GM23248 (cell line): Measurements from ENCODE around the gene OR10J4. TPM values are rescaled to one million over a fixed set of nuclear protein-coding genes. Genes with fewer than 3 reads are reported as not detected.
"Not testable (repeated sequence)": the region's sequence is repeated elsewhere in the genome, so short reads cannot be mapped to it uniquely, and the experiment has no call there.

Experiments
- DNase-seq: peaks from one replicate; pipeline ENCODE4 v3.0.0-alpha.2; 2015
- H2AFZ ChIP-seq: fragments of 200-600 bp; sonication (generic); 2 replicates; pipeline ENCODE4 v1.6.1; 2016; ENCODE audit warnings: antibody characterized with exemption
- H3F3A ChIP-seq: fragments of 200-600 bp; sonication (generic); 2 replicates; pipeline ENCODE4 v1.6.1; 2016; ENCODE audit warnings: mild to moderate bottlenecking, antibody characterized with exemption, mixed run types; ENCODE audit not compliant: insufficient read depth
- H3K27ac ChIP-seq: fragments of 200-600 bp; sonication (generic); 2 replicates; pipeline ENCODE4 v1.5.1; 2016; ENCODE audit warnings: mild to moderate bottlenecking
- H3K27me3 ChIP-seq: fragments of 200-600 bp; sonication (generic); replicated peaks from 2 replicates; pipeline ENCODE4 v1.6.1; 2016; ENCODE audit warnings: mild to moderate bottlenecking; ENCODE audit not compliant: insufficient read depth
- H3K36me3 ChIP-seq: fragments of 200-600 bp; sonication (generic); 2 replicates; pipeline ENCODE4 v1.6.1; 2016; ENCODE audit warnings: low read depth, mild to moderate bottlenecking
- H3K4me1 ChIP-seq: fragments of 200-600 bp; sonication (generic); 2 replicates; pipeline ENCODE4 v1.6.1; 2016; ENCODE audit warnings: mild to moderate bottlenecking; ENCODE audit not compliant: insufficient read depth
- H3K4me2 ChIP-seq: fragments of 200-600 bp; sonication (generic); one replicate; pipeline ENCODE4 v1.6.1; 2016; ENCODE audit warnings: mild to moderate bottlenecking; ENCODE audit not compliant: unreplicated experiment
- H3K4me3 ChIP-seq: fragments of 200-600 bp; sonication (generic); 2 replicates; pipeline ENCODE4 v1.5.1; 2016; ENCODE audit warnings: mild to moderate bottlenecking
- H3K79me2 ChIP-seq: fragments of 200-600 bp; sonication (generic); 2 replicates; pipeline ENCODE4 v1.6.1; 2016; ENCODE audit warnings: mild to moderate bottlenecking; ENCODE audit not compliant: insufficient read depth
- H3K9ac ChIP-seq: fragments of 200-600 bp; sonication (generic); 2 replicates; pipeline ENCODE4 v1.6.1; 2016; ENCODE audit warnings: mild to moderate bottlenecking
- H3K9me2 ChIP-seq: fragments of 200-600 bp; sonication (generic); 2 replicates; pipeline ENCODE4 v1.6.1; 2016; ENCODE audit warnings: mixed run types, mild to moderate bottlenecking, moderate library complexity; ENCODE audit not compliant: insufficient read depth
- H3K9me3 ChIP-seq: fragments of 200-600 bp; sonication (generic); one replicate; pipeline ENCODE4 v1.6.1; 2017; ENCODE audit warnings: low read depth
- H4K20me1 ChIP-seq: fragments of 200-600 bp; sonication (generic); 2 replicates; pipeline ENCODE4 v1.6.0; 2016; ENCODE audit not compliant: insufficient read depth
- EZH2 ChIP-seq: fragments of 200-600 bp; sonication (generic); IDR thresholded peaks from 2 replicates; pipeline ENCODE4 v1.6.1; 2018; ENCODE audit warnings: antibody characterized with exemption, mild to moderate bottlenecking; ENCODE audit not compliant: insufficient read depth, poor library complexity, severe bottlenecking
- EZH2phosphoT487 ChIP-seq: fragments of 200-600 bp; sonication (generic); IDR thresholded peaks from 2 replicates; pipeline ENCODE4 v1.6.1; 2018; ENCODE audit warnings: antibody characterized with exemption, moderate library complexity, mild to moderate bottlenecking, low read depth; ENCODE audit not compliant: insufficient read depth
- WGBS, 2 experiments: methylation state at CpG; one replicate each; pipeline ENCODE4 v1.1.6; 2015 to 2017; ENCODE audit warnings: low lambda C conversion rate in 2 of 2, low coverage in 1 of 2; ENCODE audit errors: missing lambda C conversion rate in 2 of 2; 5-methylcytosine and 5-hydroxymethylcytosine counted together
- in situ Hi-C: fragments of 300-500 bp; cut with MboI; formaldehyde crosslinking; loops from 2 replicates; pipeline ENCODE4 v1.15.0; 2020
- polyA plus RNA-seq: library from polyadenylated mRNA; unstranded; fragments of >200 nt; fragmentation: Nextera tagmentation; extraction: Ambion mirVana; gene quantifications from 2 replicates; pipeline ENCODE4 v1.2.1, GENCODE V29; 2016
- total RNA-seq: library from RNA; depleted of rRNA; stranded (reverse); fragments of >200 nt; shearing (Covaris generic); gene quantifications from 2 replicates; pipeline ENCODE4 v1.2.3, GENCODE V29; 2014

OR10J4 gene
- total and polyA plus RNA-seq, 2 experiments from 2014 or later: not detected

- 20 to 27% methylated on average over 1 of the region's 1 CpG for WGBS, 2 experiments
- in situ Hi-C loops: no loop called here
Measured at GRCh38 chr1:159448181-159448580, 16.2 kb downstream of the OR10J4 start.

GRCh38 chr1:159449605-159450004 is 17.6 kb downstream of the OR10J4 start:
- H3K79me2 ChIP-seq, H4K20me1 ChIP-seq, H2AFZ ChIP-seq, H3F3A ChIP-seq, H3K9me2 ChIP-seq, H3K4me1 ChIP-seq, H3K4me3 ChIP-seq, in situ Hi-C loops, H3K4me2 ChIP-seq, H3K36me3 ChIP-seq, H3K9ac ChIP-seq, H3K27me3 ChIP-seq, DNase-seq, H3K27ac ChIP-seq, H3K9me3 ChIP-seq: not testable (repeated sequence)
- WGBS, 2 experiments: 40 to 56% methylated on average over 2 to 7 of the region's 23 CpGs

More at GRCh38 chr1:159448181-159448580, 16.2 kb downstream of the OR10J4 start:
- Histone ChIP-seq H3K9me2 (no peaks in the 10 kb centered on the region), H3K9me3 (no peaks in the 10 kb centered on the region), H4K20me1 (no peaks in the 10 kb centered on the region), H3K4me2 (no peak overlapping the region), H3K36me3 (no peaks in the 10 kb centered on the region), H3K9ac (no peak overlapping the region), H3K4me3 (no peak overlapping the region), H3K4me1 (no peaks in the 10 kb centered on the region), H2AFZ (no peak overlapping the region), H3K27ac (no peak overlapping the region), H3K79me2 (no peaks in the 10 kb centered on the region), H3K27me3 (no peaks in the 10 kb centered on the region), H3F3A (no peaks in the 10 kb centered on the region)
- DNase-seq: no peak
- TF ChIP-seq EZH2phosphoT487 (no peak), EZH2 (no peak)

GRCh38 chr1:159459551-159459950 is 27.5 kb downstream of the OR10J4 start:
- Histone ChIP-seq H3K9me2 (no peaks in the 10 kb centered on the region), H3K36me3 (no peaks in the 10 kb centered on the region), H3K9ac (no peak overlapping the region), H3K4me2 (no peak overlapping the region), H3K4me1 (no peaks in the 10 kb centered on the region), H3K9me3 (no peaks in the 10 kb centered on the region), H3K27me3 (no peaks in the 10 kb centered on the region), H4K20me1 (no peaks in the 10 kb centered on the region), H3K79me2 (no peaks in the 10 kb centered on the region), H3K4me3 (no peak overlapping the region), H3K27ac (no peak overlapping the region), H3F3A (no peaks in the 10 kb centered on the region), H2AFZ (no peak overlapping the region)
- no peak for DNase-seq
- in situ Hi-C loops: no loop called here
- TF ChIP-seq EZH2phosphoT487: no peak
- WGBS, 2 experiments: 17 to 21% methylated on average over 2 of the region's 2 CpGs

GRCh38 chr1:159465191-159465603 is 33.2 kb downstream of the OR10J4 start:
- peak overlapping the region; percentile 35; the same call in 1 of the 2 replicates for H2AFZ ChIP-seq

GRCh38 chr1:159468321-159468720 is 36.3 kb downstream of the OR10J4 start:
- no peaks in the 10 kb centered on the region for H3K27me3 ChIP-seq
- H3K36me3 ChIP-seq: no peaks in the 10 kb centered on the region
- no peak overlapping the region for H3K9ac ChIP-seq
- H4K20me1 ChIP-seq: no peaks in the 10 kb centered on the region
- no peak overlapping the region for H3K4me2 ChIP-seq
- H3F3A ChIP-seq: no peaks in the 10 kb centered on the region
- H3K79me2 ChIP-seq: no peaks in the 10 kb centered on the region
- H3K9me3 ChIP-seq: no peaks in the 10 kb centered on the region
- no peak for DNase-seq
- H3K27ac ChIP-seq: no peak overlapping the region
- no peaks in the 10 kb centered on the region for H3K4me1 ChIP-seq
- no peak overlapping the region for H3K4me3 ChIP-seq
- WGBS, 2 experiments: 26 to 35% methylated on average over 2 of the region's 2 CpGs
- in situ Hi-C loops: no loop called here
- no peak for TF ChIP-seq EZH2phosphoT487
- no peak for TF ChIP-seq EZH2
- H3K9me2 ChIP-seq: no peaks in the 10 kb centered on the region
- no peak overlapping the region for H2AFZ ChIP-seq

More at GRCh38 chr1:159465191-159465603, 33.2 kb downstream of the OR10J4 start:
- Histone ChIP-seq H3K9ac (no peak overlapping the region), H3K4me2 (no peak overlapping the region), H3K36me3 (no peaks in the 10 kb centered on the region), H3K27me3 (no peaks in the 10 kb centered on the region), H3K9me2 (no peaks in the 10 kb centered on the region), H3K79me2 (no peaks in the 10 kb centered on the region), H4K20me1 (no peaks in the 10 kb centered on the region), H3K4me3 (no peak overlapping the region), H3F3A (no peaks in the 10 kb centered on the region), H3K9me3 (no peaks in the 10 kb centered on the region), H3K4me1 (no peaks in the 10 kb centered on the region), H3K27ac (no peak overlapping the region)
- WGBS, 2 experiments: 24% methylated on average over 3 of the region's 3 CpGs
- in situ Hi-C loops: no loop called here
- DNase-seq: no peak
- TF ChIP-seq EZH2: no peak
- no peak for TF ChIP-seq EZH2phosphoT487
